ENCODE data around the gene TPRN.

TPRN gene

DNA sequence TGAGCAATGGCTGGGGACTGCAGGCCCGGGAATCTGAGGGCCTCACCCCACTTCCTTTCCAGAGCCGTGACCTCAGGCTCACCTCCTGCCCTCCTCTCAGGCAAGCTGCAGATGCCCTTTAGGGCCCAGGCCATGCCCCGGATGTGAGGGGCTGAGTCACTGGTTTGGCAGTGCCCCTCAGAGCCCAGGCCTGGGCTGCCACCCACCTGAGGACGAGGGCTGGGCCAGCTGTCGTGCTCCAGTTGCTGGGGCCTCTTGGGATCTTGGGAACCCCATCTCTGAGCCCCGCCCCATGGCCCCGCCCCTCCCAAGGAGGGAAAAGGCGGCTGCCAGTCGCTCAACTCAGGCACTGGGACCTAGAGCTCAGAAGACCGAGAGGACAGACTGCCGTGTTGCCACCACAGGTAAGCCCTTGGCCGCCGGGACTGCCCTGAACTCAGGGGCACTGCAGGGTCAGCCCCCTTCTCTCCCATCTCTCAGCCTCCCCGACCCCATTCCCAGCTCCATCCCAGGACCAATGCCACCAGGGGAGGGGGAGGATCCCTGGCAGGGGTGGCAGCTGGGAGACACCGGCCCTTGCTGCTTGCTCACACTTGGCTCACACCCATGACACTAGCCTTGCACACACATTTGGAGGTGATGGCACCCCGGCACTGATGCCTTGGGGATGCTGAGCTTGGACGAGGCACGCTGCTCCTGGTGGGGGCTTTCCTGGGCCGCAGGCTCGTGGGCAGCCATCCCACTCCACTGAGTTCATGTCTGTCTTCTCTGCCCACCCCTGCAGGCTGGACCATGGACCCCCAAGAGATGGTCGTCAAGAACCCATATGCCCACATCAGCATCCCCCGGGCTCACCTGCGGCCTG is 24.5 kb upstream of the TPRN start, which contains the start of gene CYSRT1:
CYSRT1 (plus strand) TSS at position 345 of the 865 bp plus-strand sequence; CDS start at position 793, 448 bp downstream.
- no peak for DNase-seq (ENCODE audit: low read depth)

GRCh38 chr9:137223078-137223970 is 22.8 kb upstream of the TPRN start:
- peak; percentile 95 for DNase-seq (ENCODE audit: low read depth)

- DNase-seq (ENCODE audit: low read depth): no peak
Measured at GRCh38 chr9:137222190-137223077, 21.9 kb upstream of the TPRN start, which contains the start of gene RNF208. RNF208 (minus strand) TSS chr9:137222240; CDS start chr9:137221212, 1,028 bp downstream.

- no peak for DNase-seq (ENCODE audit: low read depth)
Measured at GRCh38 chr9:137221506-137222111, 21.1 kb upstream of the TPRN start.

DNA sequence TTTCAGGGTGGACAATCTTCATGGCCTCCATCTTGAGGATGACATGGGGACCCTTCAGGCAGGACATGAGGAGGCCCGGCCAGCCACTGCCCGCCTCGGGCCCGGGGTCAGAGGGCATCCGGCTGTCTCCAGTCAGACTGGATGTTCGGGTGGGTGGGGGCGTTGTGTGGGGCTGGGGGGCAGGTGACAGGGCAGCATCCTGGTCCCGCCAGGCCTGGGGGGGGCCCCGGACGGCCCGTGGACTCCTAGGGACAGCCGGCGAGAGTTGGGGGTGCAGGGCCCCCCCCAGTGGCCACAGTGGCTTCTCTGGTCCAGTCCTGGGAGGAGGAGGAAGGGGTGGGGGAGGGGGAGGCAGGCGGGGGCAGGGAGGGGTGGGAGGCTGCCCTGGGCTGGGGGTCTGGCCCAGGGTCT is 20.6 kb upstream of the TPRN start:
- no peak for DNase-seq (ENCODE audit: low read depth)

- DNase-seq (ENCODE audit: low read depth): no peak
Measured at GRCh38 chr9:137220317-137221094, 20.0 kb upstream of the TPRN start.

DNA sequence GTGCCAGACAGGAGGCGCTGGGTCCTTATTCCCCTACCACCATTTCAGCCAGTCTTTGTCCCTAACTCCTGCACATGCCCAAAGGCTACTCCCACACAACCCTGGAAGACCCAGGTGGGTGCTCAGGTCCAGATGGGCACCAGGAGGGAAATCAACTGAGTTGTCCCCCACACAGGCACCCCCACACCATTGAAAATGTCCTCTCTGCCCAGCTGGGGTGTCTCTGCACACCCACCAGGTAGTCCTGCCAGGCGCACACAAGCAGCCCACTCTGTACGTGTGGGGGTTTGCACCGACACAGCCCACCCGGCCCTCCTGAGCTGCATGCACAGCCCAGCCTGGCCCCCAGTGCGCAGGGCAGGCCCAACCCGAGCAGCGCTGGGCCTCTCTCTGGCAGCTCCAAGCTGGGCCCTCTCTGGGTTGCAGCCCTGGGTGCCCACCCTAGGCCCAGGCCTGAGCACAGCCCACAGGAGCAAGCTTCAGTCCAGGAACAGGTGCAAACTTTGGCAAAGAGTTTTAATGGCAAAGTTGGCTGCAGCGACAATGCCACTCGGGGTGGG is 19.3 kb upstream of the TPRN start:
- no peak for DNase-seq (ENCODE audit: low read depth)

GRCh38 chr9:137218754-137219271 is 18.3 kb upstream of the TPRN start:
- no peak for DNase-seq (ENCODE audit: low read depth)

- DNase-seq (ENCODE audit: low read depth): no peak
Measured at GRCh38 chr9:137218212-137218753, 17.7 kb upstream of the TPRN start.

DNA sequence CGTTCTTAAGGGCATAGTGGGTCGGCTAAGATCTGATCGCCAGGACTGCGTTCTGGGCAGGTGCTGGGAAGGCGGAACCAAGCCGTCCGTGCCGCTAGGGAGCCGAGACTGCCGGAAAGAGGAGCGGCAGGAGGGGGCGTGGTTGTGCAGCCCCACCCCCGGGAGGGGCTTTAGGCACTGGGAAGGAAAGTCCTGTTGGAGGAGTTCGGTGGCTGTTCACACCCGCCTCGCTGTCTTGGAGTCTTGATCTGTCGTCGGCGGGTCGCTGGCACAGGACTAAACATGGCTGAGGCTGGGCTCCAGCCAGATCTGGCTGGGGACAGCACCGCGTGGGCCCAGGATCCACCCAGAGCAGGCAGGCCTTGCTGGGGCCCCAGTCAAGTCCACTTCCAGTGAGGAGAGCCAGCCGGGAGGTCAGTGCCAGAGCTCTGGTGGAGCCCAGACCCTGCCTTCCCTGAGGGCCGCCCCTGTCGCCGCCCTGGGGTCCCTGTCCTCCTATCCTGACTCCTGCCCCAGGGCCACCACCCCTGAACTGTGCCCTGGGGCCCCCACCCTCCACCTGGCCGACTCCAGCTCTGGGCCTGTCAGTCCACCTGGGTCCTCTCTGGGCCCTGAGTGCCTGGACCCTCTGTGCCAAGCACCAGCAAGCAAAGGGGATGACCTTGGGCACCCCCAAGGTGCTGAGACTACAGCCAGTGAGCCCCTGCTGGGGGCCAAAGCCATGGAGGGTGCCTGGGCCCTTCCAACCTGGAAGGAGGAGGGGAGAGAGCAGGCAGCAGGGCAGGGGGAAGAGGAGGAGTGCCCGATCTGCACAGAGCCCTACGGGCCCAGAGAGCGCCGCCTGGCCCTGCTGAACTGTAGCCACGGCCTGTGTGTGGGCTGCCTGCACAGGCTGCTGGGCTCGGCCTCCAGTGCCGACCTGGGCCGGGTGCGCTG is 17.0 kb upstream of the TPRN start:
- no peak for DNase-seq (ENCODE audit: low read depth)

DNA sequence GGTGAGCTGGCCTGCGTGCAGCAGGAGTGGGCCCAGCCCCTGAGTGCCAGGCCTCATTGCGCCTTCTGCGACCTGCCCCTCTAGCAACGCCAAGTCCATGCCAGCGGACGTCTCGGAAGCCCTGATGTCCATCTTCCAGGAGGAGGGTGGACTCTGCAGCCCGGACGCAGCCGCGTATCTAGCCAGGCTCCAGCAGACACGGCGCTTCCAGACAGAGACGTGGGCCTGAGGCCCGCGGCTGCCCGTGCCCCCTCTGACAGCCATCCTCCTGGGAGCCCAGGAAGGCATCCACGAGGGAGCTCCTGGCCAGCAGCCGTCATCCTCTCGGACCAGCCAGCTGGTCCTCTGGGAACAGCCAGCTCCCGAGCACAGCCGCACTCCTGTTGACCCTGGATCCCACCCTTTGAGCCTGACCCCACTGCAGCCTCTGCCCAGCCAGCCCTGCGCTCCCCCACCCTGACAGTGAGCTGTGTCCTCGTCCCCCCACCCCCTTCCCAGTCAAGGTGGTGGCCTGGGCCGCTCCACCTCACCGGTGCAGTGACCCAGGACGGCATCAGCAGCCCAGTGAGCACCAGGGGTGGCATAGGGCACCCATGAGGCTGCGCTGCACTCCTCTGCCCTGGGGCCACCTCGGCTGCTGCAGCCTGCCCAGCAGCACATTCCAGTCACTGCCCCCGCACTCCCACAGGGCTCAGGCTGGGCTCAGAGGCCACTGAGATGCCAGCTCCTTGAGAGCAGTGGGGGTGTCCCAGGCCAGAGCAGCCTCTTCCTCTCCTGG is 15.8 kb upstream of the TPRN start:
- no peak for DNase-seq (ENCODE audit: low read depth)

GRCh38 chr9:137215196-137215986 is 14.8 kb upstream of the TPRN start:
- DNase-seq (ENCODE audit: low read depth): no peak

- no peak for DNase-seq (ENCODE audit: low read depth)
Measured at GRCh38 chr9:137214620-137215019, 14.1 kb upstream of the TPRN start.

DNA sequence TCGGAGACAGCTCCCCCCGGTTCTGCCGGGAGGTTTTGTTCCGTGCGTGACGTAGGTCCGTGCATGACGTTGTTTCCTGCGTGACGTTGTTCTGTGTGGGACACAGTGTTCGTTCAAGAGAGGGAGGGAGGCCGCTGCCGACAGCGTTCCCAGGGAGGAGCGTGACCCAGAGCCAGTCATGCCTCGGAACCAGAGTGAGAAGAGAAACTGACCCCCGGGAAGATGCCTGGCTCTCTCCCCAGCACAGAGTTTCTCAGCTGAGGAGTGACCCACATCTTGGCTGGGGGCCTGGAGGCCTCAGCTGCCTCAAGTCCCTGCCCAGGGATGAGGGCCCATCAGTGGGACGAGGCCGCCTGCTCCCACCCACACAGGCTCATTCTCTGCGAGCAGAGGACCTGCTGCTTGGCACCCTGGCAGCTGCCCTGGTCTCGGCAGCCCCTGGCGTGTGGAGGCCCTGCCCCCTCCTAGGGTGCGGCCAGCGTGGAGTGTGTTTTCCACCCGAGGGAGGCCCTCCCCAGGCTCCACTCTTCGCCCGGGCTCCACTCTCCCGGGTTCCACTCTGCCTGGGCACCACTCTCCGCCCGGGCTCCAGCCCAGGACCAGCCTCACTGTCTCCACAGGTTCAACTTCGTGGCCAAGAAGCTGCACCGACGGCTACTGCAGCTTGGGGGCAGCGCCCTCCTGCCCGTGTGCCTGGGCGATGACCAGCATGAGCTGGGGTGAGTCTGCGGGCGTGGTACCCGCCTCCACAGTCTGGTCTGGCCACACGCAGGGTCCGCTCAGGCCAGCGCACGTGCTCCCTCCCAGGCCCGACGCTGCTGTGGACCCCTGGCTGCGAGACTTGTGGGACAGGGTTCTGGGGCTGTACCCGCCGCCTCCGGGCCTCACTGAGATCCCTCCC is 12.9 kb upstream of the TPRN start:
- no peak for DNase-seq (ENCODE audit: low read depth)

- no peak for DNase-seq (ENCODE audit: low read depth)
Measured at GRCh38 chr9:137212520-137212919, 12.0 kb upstream of the TPRN start.

- DNase-seq (ENCODE audit: low read depth): no peak
Measured at GRCh38 chr9:137211532-137211931, 11.0 kb upstream of the TPRN start.

Measured in stimulated activated CD8-positive, alpha-beta memory T cell treated with anti-CD3 and anti-CD28 coated beads, Interleukin-12 subunit alpha, Interleukin-12 subunit beta, amount 100 ng/mL, for 1 hour (primary cell).